Endothelial cell of umbilical vein (primary cell): ENCODE results near the gene STARD9. TPM values are rescaled to one million over a fixed set of nuclear protein-coding genes. Genes with fewer than 3 reads are reported as not detected.

Experiments
- BruUV-seq: library from RNA; stranded (reverse); fragments of 400-500 nt; replicated peaks from 2 replicates; lab custom pipeline; 2021; lab: Mats Ljungman, UMichigan
- CTCF ChIA-PET: fragments of 300-600, 350-600 bp; sonication (Branson Sonifier 250); formaldehyde crosslinking; loops from one replicate; lab custom pipeline; 2021; ENCODE audit warnings: antibody characterized with exemption, inconsistent platforms; lab: Charles Lee
- POLR2A ChIA-PET: fragments of 300-600, 350-600 bp; sonication (Branson Sonifier 250); formaldehyde crosslinking; loops from one replicate; lab custom pipeline; 2021; ENCODE audit warnings: antibody characterized with exemption, inconsistent platforms; lab: Charles Lee
- DNase-seq: peaks from one replicate; pipeline ENCODE4 v3.0.0-alpha.2; 2011; ENCODE audit warnings: low read depth, low spot score
- FAIRE-seq: peaks from 2 replicates; lab custom pipeline; 2011; peaks lifted over from hg19 to GRCh38; lab: Jason Lieb, UNC
- H2AFZ ChIP-seq: 2 replicates; pipeline ENCODE4 v1.6.0; 2012; ENCODE audit warnings: low read depth, low read length, control low read depth, inconsistent platforms
- H3K27ac ChIP-seq: 2 replicates; pipeline ENCODE4 v1.5.1; 2011; ENCODE audit warnings: low read depth, mild to moderate bottlenecking, control low read depth, low read length, moderate library complexity; ENCODE audit not compliant: insufficient read depth
- H3K27me3 ChIP-seq, 2 experiments: 2 replicates each; pipeline versions ENCODE4 v1.6.0 to v1.6.1; 2011; ENCODE audit warnings: low read length in 2 of 2, mixed read lengths in 1 of 2; ENCODE audit not compliant: control insufficient read depth in 2 of 2, insufficient read depth in 2 of 2
- H3K36me3 ChIP-seq, 2 experiments: 2 replicates in 1 of 2; 3 replicates in 1 of 2; pipeline ENCODE4 v1.5.1; 2011; ENCODE audit warnings: low read length in 2 of 2, mild to moderate bottlenecking in 1 of 2, moderate library complexity in 1 of 2; ENCODE audit not compliant: control insufficient read depth in 2 of 2, insufficient read depth in 2 of 2; ENCODE audit errors: extremely low read depth in 1 of 2
- H3K4me1 ChIP-seq: 3 replicates; pipeline ENCODE4 v1.5.1; 2011; ENCODE audit warnings: mild to moderate bottlenecking, low read length; ENCODE audit not compliant: control insufficient read depth, insufficient read depth; ENCODE audit errors: extremely low read depth
- H3K4me2 ChIP-seq: 2 replicates; pipeline ENCODE4 v1.6.1; 2011; ENCODE audit warnings: low read length, control low read depth, mixed read lengths; ENCODE audit not compliant: insufficient read depth
- H3K4me3 ChIP-seq, 3 experiments: fragments of 200-600 bp in 1 of 3; sonication (generic), shearing (Covaris generic) in 1 of 3; replicated peaks in 1 of 3; 2 replicates each; pipeline ENCODE4 v1.5.1; 2011 to 2016; ENCODE audit warnings: control low read depth in 3 of 3, low read length in 3 of 3, mild to moderate bottlenecking in 2 of 3, inconsistent platforms in 1 of 3, low read depth in 1 of 3, moderate library complexity in 1 of 3; ENCODE audit not compliant: insufficient read depth in 1 of 3
- H3K79me2 ChIP-seq: 2 replicates; pipeline ENCODE4 v1.6.0; 2012; ENCODE audit warnings: low read length, inconsistent platforms; ENCODE audit not compliant: control insufficient read depth, insufficient read depth
- H3K9ac ChIP-seq: replicated peaks from 2 replicates; pipeline ENCODE3; 2011; ENCODE audit warnings: low read length, control low read depth; ENCODE audit not compliant: insufficient read depth; ENCODE audit errors: extremely low read depth
- H3K9me1 ChIP-seq: replicated peaks from 3 replicates; pipeline ENCODE4 v1.6.0; 2011; ENCODE audit warnings: mild to moderate bottlenecking, low read length; ENCODE audit not compliant: control insufficient read depth, insufficient read depth; ENCODE audit errors: extremely low read depth
- H3K9me3 ChIP-seq: replicated peaks from 2 replicates; pipeline ENCODE4 v1.5.1; 2012; ENCODE audit warnings: low read length, inconsistent platforms; ENCODE audit not compliant: control insufficient read depth, insufficient read depth
- H4K20me1 ChIP-seq: replicated peaks from 2 replicates; pipeline ENCODE3; 2011; ENCODE audit warnings: mild to moderate bottlenecking, low read length; ENCODE audit not compliant: control insufficient read depth, insufficient read depth; ENCODE audit errors: extremely low read depth
- CTCF ChIP-seq, 2 donors: IDR thresholded peaks; 1 replicate in 1 of 2; 2 replicates in 1 of 2; pipeline ENCODE4 v1.5.1; 2011; ENCODE audit warnings: low read length in 2 of 2, mild to moderate bottlenecking in 2 of 2, moderate library complexity in 2 of 2, control low read depth in 1 of 2, inconsistent platforms in 1 of 2, low read depth in 1 of 2; ENCODE audit not compliant: insufficient read depth in 1 of 2; ENCODE audit errors: extremely low read depth in 1 of 2
- EZH2 ChIP-seq: IDR thresholded peaks from 2 replicates; pipeline ENCODE4 v1.6.1; 2012; ENCODE audit warnings: borderline replicate concordance, low read depth, mild to moderate bottlenecking, moderate library complexity, low read length, inconsistent platforms; ENCODE audit not compliant: severe bottlenecking
- FOS ChIP-seq: IDR thresholded peaks from 2 replicates; pipeline ENCODE4 v1.6.1; 2011; ENCODE audit warnings: mild to moderate bottlenecking, low read length, moderate library complexity, borderline replicate concordance; ENCODE audit not compliant: insufficient read depth
- GATA2 ChIP-seq: IDR thresholded peaks from 2 replicates; pipeline ENCODE4 v1.7.0; 2011; ENCODE audit warnings: low read depth, mild to moderate bottlenecking, moderate library complexity, mixed read lengths, low read length; ENCODE audit not compliant: insufficient read length, insufficient read depth
- JUN ChIP-seq: IDR thresholded peaks from 2 replicates; pipeline ENCODE4 v1.6.1; 2011; ENCODE audit warnings: borderline replicate concordance, low read depth; ENCODE audit not compliant: insufficient read length, insufficient read depth
- MAX ChIP-seq: IDR thresholded peaks from 2 replicates; pipeline ENCODE4 v1.6.1; 2011; ENCODE audit not compliant: insufficient read depth, insufficient read length
- MYC ChIP-seq: IDR thresholded peaks from one replicate; pipeline ENCODE4 v1.6.1; 2011; ENCODE audit warnings: mild to moderate bottlenecking, low read depth, low read length
- POLR2A ChIP-seq: IDR thresholded peaks from 2 replicates; pipeline ENCODE4 v1.6.1; 2012; ENCODE audit warnings: low read depth, mild to moderate bottlenecking, control low read depth, low read length
- POLR2AphosphoS5 ChIP-seq: IDR thresholded peaks from 2 replicates; pipeline ENCODE4 v1.6.1; 2012; ENCODE audit warnings: low read depth, mild to moderate bottlenecking, control low read depth, low read length, moderate library complexity; ENCODE audit not compliant: insufficient read depth
- dilution Hi-C: fragments of 300-500 bp; cut with MboI; formaldehyde crosslinking; loops from one replicate; pipeline ENCODE4 v1.15.0; 2019; ENCODE audit warnings: low sequenced_read_pairs; ENCODE audit not compliant: extremely low pct_ligation_motif_present
- intact Hi-C: fragments of 100-400 bp; cut with micrococcal nuclease; formaldehyde crosslinking; loops from one replicate; pipeline ENCODE4 v1.10.0; 2022
- polyA plus RNA-seq, 4 experiments: library from polyadenylated mRNA; depleted of rRNA in 3 of 4; stranded (reverse) in 3 of 4; unstranded in 1 of 4; fragments of >200 nt; gene quantifications; 2 replicates each; pipeline versions ENCODE4 v1.2.1 to v1.2.3, GENCODE V29; 2011 to 2012; ENCODE audit warnings: missing spikeins in 1 of 4
- total RNA-seq: library from RNA; stranded (reverse); gene quantifications from 2 replicates; pipeline ENCODE4 v1.2.3, GENCODE V29; 2021

Gene STARD9
- total and polyA plus RNA-seq, 2 donors (not counting 3 experiments of a cell fraction or from before 2014, with no cell fraction given), result 4.6 to 17.5 TPM

- H3K9ac ChIP-seq, result peak overlapping the region; percentile 80
- H4K20me1 ChIP-seq, result peaks cover 2% of the 10 kb centered on the region
- peaks cover 27% of the 10 kb centered on the region for H3K4me1 ChIP-seq
- peaks cover 78% of the 10 kb centered on the region for H3K79me2 ChIP-seq
- H3K4me3 ChIP-seq, result peak overlapping the region; percentile 52 to 96 (median 89)
- H3K9me1 ChIP-seq, result no peaks in the 10 kb centered on the region
- peak overlapping the region; percentile 41 for H3K27ac ChIP-seq
- intact Hi-C loops, result loop anchor here (2.0 kb wide), 1 partner anchor 54 kb away; the partner anchor contains the start of gene SNAP23
- H3K4me2 ChIP-seq, result peak overlapping the region; percentile 35
- peaks cover 4 to 8% of the 10 kb centered on the region in 2 experiments for H3K36me3 ChIP-seq
- no peaks in the 10 kb centered on the region for H3K27me3 ChIP-seq
- BruUV-seq, result TSS peak; percentile 63
- H3K9me3 ChIP-seq, result no peaks in the 10 kb centered on the region
- ChIA-PET POLR2A (no interaction called here), CTCF (interaction anchor here (1.6 to 2.1 kb wide), 2 partner anchors 54 to 101 kb away, joined by 6 to 15 read pairs; partner anchors contain the start of gene SNAP23)
- TF ChIP-seq JUN (no peak), MYC (no peak), EZH2 (no peak), FOS (no peak), CTCF (IDR thresholded peaks at IDR 0.05; ENCODE audit: extremely low read depth in 1 of 2, insufficient read depth in 1 of 2, low read depth in 1 of 2, low read length in 2 of 2) (no peak), MAX (no peak), POLR2A (no peak), GATA2 (no peak), POLR2AphosphoS5 (no peak)
- DNase-seq (no peak), FAIRE-seq (no peak)
- H2AFZ ChIP-seq, result peak overlapping the region; percentile 98
- dilution Hi-C loops, result no loop called here
Observed at GRCh38 chr15:42549032-42549491, 26.3 kb upstream of the STARD9 start.
